Caco-2 (cell line): Measurements from ENCODE around the gene TUBGCP5. TPM values are rescaled to one million over a fixed set of nuclear protein-coding genes. Genes with fewer than 3 reads are reported as not detected.

Experiments used
- BruUV-seq: library from RNA; stranded (reverse); fragments of 400-500 nt; replicated peaks from 2 replicates; lab custom pipeline; 2021; lab: Mats Ljungman, UMichigan
- CTCF ChIA-PET: fragments of 300-600 bp; sonication (Branson Sonifier 250); formaldehyde crosslinking; loops from one replicate; lab custom pipeline; 2022; ENCODE audit warnings: antibody characterized with exemption; lab: Charles Lee
- POLR2A ChIA-PET: fragments of 300-600 bp; sonication (Branson Sonifier 250); formaldehyde crosslinking; loops from one replicate; lab custom pipeline; 2022; ENCODE audit warnings: antibody characterized with exemption; lab: Charles Lee
- DNase-seq, 2 experiments: peaks; one replicate each; pipeline versions ENCODE4 v3.0.0 to v3.0.0-alpha.2; 2020 to 2022
- H3K27me3 ChIP-seq: replicated peaks from 2 replicates; pipeline ENCODE4 v1.6.0; 2011; ENCODE audit warnings: low read length; ENCODE audit not compliant: control insufficient read depth, insufficient read depth
- H3K36me3 ChIP-seq: 2 replicates; pipeline ENCODE4 v1.5.1; 2011; ENCODE audit warnings: low read length; ENCODE audit not compliant: control insufficient read depth, insufficient read depth
- H3K4me1 ChIP-seq: fragments of 250-450 bp; sonication (Bioruptor Pico); 2 replicates; pipeline ENCODE4 v1.5.1; 2020; ENCODE audit warnings: mild to moderate bottlenecking
- H3K4me3 ChIP-seq: 2 replicates; pipeline ENCODE4 v1.5.1; 2011; ENCODE audit warnings: low read depth, mild to moderate bottlenecking, control low read depth, low read length
- H3K9me3 ChIP-seq: fragments of 250-450 bp; sonication (Bioruptor Pico); 2 replicates; pipeline ENCODE4 v1.5.1; 2020; ENCODE audit warnings: mild to moderate bottlenecking, moderate library complexity
- H3K27ac Mint-ChIP-seq: one replicate; pipeline ENCODE4 v1.8.0; 2022; ENCODE audit warnings: mixed read lengths; ENCODE audit not compliant: unreplicated experiment
- H3K27me3 Mint-ChIP-seq: one replicate; pipeline ENCODE4 v1.8.0; 2022; ENCODE audit warnings: mixed read lengths; ENCODE audit not compliant: insufficient read depth, unreplicated experiment
- H3K36me3 Mint-ChIP-seq: one replicate; pipeline ENCODE4 v1.8.0; 2022; ENCODE audit warnings: mild to moderate bottlenecking, mixed read lengths; ENCODE audit not compliant: insufficient read depth, unreplicated experiment
- H3K4me1 Mint-ChIP-seq: one replicate; pipeline ENCODE4 v1.8.0; 2022; ENCODE audit warnings: low read depth, mixed read lengths; ENCODE audit not compliant: unreplicated experiment
- H3K4me3 Mint-ChIP-seq: one replicate; pipeline ENCODE4 v1.8.0; 2022; ENCODE audit warnings: mild to moderate bottlenecking, moderate library complexity, mixed read lengths; ENCODE audit not compliant: unreplicated experiment
- H3K9me3 Mint-ChIP-seq: one replicate; pipeline ENCODE4 v1.8.0; 2022; ENCODE audit warnings: mixed read lengths; ENCODE audit not compliant: unreplicated experiment
- intact Hi-C: fragments of 100-400 bp; cut with micrococcal nuclease; formaldehyde crosslinking; loops from one replicate; pipeline ENCODE4 v1.10.0; 2022; ENCODE audit not compliant: unreplicated experiment
- total RNA-seq: library from RNA; stranded (reverse); gene quantifications from 2 replicates; pipeline ENCODE4 v1.2.3, GENCODE V29; 2022
- TF ChIP-seq, protein P1 (sequence below), 2 experiments: fragments of 200-600 bp in 1 of 2; IDR thresholded peaks; 1 replicate in 1 of 2; 2 replicates in 1 of 2; pipeline versions ENCODE4 v1.5.1 to v1.8.0; 2011 to 2022; ENCODE audit warnings: antibody characterized with exemption in 1 of 2, control low read depth in 1 of 2, inconsistent platforms in 1 of 2, low read depth in 1 of 2, low read length in 1 of 2, mild to moderate bottlenecking in 1 of 2, moderate library complexity in 1 of 2; ENCODE audit not compliant: insufficient read depth in 1 of 2, severe bottlenecking in 1 of 2, unreplicated experiment in 1 of 2

Gene TUBGCP5
- total RNA-seq, 1 experiment from 2014 or later = 53.1 TPM

DNA sequence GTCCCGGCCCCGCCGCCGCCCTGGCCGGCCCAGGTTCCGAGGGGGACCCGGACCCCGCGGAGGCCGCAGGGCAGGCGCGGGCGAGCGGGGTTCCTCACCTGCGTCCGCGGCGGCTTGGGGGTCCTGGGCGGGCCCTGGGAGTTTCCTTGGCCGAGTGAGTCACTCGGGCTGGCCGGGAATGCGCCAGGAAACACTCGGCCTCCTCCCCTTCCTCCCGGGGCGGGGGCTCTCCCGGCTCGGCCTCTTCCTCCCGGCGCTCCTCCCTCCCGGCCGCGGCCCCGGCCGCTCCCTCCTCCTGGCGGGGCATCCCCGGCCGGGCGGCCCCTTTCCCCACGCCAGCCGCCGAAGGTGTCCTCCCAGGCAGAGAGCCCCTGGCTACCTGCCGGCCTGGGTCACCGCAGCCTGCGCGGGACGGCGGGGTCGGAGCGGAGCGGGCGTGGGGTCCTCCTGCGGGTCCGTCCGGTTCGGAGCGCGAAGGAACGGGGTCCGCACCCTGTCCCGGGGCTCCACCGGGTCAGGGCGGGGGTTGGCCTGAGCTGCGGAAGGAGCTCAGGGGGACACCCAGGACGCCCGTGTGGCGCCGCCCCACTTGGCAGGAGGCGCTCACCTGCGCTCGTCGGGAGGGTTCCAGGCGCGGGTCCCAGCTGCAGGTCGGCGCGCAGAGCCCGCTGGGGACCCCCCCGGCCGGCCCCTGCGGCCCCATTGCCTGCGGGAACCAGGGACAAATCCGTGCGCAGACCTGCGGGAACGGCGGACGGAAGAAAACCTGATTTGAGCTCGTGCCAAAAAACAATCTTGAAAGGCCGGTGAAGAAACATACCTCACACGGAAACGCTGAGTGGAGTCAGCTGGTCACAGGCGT lies 58.9 kb downstream of the TUBGCP5 start, which contains the start of gene CYFIP1:
CYFIP1 (minus strand) TSS at position 180 of the 862 bp plus-strand sequence. CDS start 33,083 bp downstream, outside the sequence.
- H3K36me3 Mint-ChIP-seq = peaks cover 18% of the 10 kb centered on the region
- TF ChIP-seq, protein P1, sequence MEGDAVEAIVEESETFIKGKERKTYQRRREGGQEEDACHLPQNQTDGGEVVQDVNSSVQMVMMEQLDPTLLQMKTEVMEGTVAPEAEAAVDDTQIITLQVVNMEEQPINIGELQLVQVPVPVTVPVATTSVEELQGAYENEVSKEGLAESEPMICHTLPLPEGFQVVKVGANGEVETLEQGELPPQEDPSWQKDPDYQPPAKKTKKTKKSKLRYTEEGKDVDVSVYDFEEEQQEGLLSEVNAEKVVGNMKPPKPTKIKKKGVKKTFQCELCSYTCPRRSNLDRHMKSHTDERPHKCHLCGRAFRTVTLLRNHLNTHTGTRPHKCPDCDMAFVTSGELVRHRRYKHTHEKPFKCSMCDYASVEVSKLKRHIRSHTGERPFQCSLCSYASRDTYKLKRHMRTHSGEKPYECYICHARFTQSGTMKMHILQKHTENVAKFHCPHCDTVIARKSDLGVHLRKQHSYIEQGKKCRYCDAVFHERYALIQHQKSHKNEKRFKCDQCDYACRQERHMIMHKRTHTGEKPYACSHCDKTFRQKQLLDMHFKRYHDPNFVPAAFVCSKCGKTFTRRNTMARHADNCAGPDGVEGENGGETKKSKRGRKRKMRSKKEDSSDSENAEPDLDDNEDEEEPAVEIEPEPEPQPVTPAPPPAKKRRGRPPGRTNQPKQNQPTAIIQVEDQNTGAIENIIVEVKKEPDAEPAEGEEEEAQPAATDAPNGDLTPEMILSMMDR (IDR thresholded peaks at IDR 0.05; ENCODE audit: insufficient read depth in 1 of 2, low read depth in 1 of 2, low read length in 1 of 2, severe bottlenecking in 1 of 2, unreplicated experiment in 1 of 2) = no peak
- H3K27me3 Mint-ChIP-seq = no peaks in the 10 kb centered on the region
- ChIA-PET POLR2A (interaction anchor here (0.5 to 2.0 kb wide), 4 partner anchors 39 to 142 kb away, joined by 3 to 10 read pairs (median 4); partner anchors contain the start of genes NIPA2 and TUBGCP5), CTCF (interaction anchor here (0.7 kb wide), 1 partner anchor 40 kb away, joined by 3 read pairs; no protein-coding TSS in a partner anchor)
- H3K4me3 Mint-ChIP-seq = peak within 1 kb of the TSS; percentile 91
- Histone ChIP-seq H3K27me3 (no peaks in the 10 kb centered on the region), H3K4me1 (peaks cover 4% of the 10 kb centered on the region; the same call in 1 of the 2 replicates), H3K4me3 (peak within 1 kb of the TSS; percentile 94), H3K36me3 (no peaks in the 10 kb centered on the region), H3K9me3 (no peaks in the 10 kb centered on the region)
- BruUV-seq = no TSS peak
- peaks cover 6% of the 10 kb centered on the region for H3K4me1 Mint-ChIP-seq
- peak; percentile 90 to 94 for DNase-seq
- intact Hi-C loops = loop anchor here (1.0 kb wide), 1 partner anchor 88 kb away; no protein-coding TSS in a partner anchor
- no peaks in the 10 kb centered on the region for H3K9me3 Mint-ChIP-seq
- peak within 1 kb of the TSS; percentile 70 for H3K27ac Mint-ChIP-seq

DNA sequence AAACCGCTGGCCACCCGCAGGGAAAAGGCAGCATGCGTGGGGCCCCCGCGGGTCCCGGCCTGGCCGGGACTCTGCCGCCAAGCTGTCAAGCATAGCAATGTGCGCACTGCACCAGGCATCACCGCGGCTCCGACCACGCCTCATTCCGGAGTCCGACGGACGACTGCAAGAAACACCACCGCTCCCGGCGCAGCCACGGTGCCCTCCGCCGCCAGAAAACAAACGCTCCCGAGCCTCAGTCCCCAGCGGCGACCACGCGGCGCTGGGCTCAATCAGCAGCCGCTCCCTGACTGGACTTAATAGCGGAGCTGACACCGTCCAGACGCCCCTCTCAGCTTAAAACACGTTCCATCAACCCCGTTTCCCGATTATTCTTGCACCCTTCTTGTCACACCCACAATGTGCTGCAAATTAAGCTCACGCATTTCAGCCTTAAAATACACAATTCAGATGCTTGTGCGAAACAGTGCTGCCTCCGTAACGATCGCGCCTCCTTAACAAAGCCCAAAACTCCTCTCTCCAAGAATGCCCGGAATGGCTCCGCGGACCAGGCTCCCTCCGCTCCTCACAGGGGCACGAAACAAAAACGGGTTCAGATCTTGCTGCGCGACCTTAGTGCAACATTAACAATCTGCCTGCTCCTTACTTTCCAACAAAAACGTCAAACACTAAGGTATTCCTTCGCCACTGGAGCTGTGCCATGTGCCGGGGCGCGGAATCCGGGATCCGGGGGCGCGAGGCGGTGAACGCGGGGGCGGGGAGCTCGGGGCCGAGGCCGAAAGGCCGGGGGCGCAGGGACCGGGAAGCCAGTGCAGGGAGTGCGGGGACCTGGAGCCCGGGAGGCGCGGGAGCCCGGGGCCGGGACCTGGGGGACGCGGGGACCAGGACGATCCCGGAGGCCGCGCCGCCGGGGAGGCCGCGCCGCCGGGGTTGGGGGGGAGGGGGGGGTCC lies 59.9 kb downstream of the TUBGCP5 start:
- peaks cover 10% of the 10 kb centered on the region; the same call in 1 of the 2 replicates for H3K4me1 ChIP-seq
- peak; percentile 79 to 80 for DNase-seq
- TF ChIP-seq, protein P1 (IDR thresholded peaks at IDR 0.05; ENCODE audit: insufficient read depth in 1 of 2, low read depth in 1 of 2, low read length in 1 of 2, severe bottlenecking in 1 of 2, unreplicated experiment in 1 of 2) = no peak
- Mint-ChIP-seq H3K4me3 (peak overlapping the region; percentile 91), H3K36me3 (peaks cover 18% of the 10 kb centered on the region), H3K27ac (peak overlapping the region; percentile 70), H3K27me3 (no peaks in the 10 kb centered on the region), H3K9me3 (no peaks in the 10 kb centered on the region), H3K4me1 (peaks cover 12% of the 10 kb centered on the region)
- ChIA-PET POLR2A (interaction anchor here (0.6 to 2.0 kb wide), 6 partner anchors 10 to 141 kb away, joined by 3 to 11 read pairs (median 4); partner anchors contain the start of genes NIPA2 and TUBGCP5), CTCF (interaction anchor here (0.6 kb wide), 1 partner anchor 168 kb away, joined by 3 read pairs; no protein-coding TSS in a partner anchor)
- intact Hi-C loops = loop anchor here (1.0 to 2.0 kb wide), 2 partner anchors 59 to 87 kb away; partner anchors contain the start of gene TUBGCP5
- no peaks in the 10 kb centered on the region for H3K9me3 ChIP-seq
- no peaks in the 10 kb centered on the region for H3K36me3 ChIP-seq
- TSS peak; percentile 39 for BruUV-seq
- H3K4me3 ChIP-seq = peak overlapping the region; percentile 94
- H3K27me3 ChIP-seq = no peaks in the 10 kb centered on the region
